H1 (cell line): Measurements from ENCODE around the gene PJA1. TPM values are rescaled to one million over a fixed set of nuclear protein-coding genes. Genes with fewer than 3 reads are reported as not detected.

Source experiments
- CTCF ChIA-PET: fragments of 300-600 bp; sonication (Branson Sonifier 250); formaldehyde crosslinking; loops from one replicate; lab custom pipeline; 2021; ENCODE audit not compliant: partially characterized antibody; lab: Charles Lee
- POLR2A ChIA-PET: fragments of 300-600 bp; sonication (Branson Sonifier 250); formaldehyde crosslinking; loops from one replicate; lab custom pipeline; 2021; ENCODE audit warnings: inconsistent platforms; ENCODE audit not compliant: partially characterized antibody; lab: Charles Lee
- DNase-seq, 2 experiments: peaks; one replicate each; pipeline versions ENCODE4 v3.0.0 to v3.0.0-alpha.2; 2010 to 2022; ENCODE audit warnings: low spot score in 2 of 2, low read depth in 1 of 2, mixed read lengths in 1 of 2
- FAIRE-seq: peaks from 2 replicates; lab custom pipeline; 2011; peaks lifted over from hg19 to GRCh38; lab: Jason Lieb, UNC
- H2AFZ ChIP-seq: 2 replicates; pipeline ENCODE4 v1.8.1; 2012; ENCODE audit warnings: low read length, inconsistent platforms
- H2AK5ac ChIP-seq: 2 replicates; pipeline ENCODE4 v1.6.1; 2013; ENCODE audit warnings: low read depth, low read length
- H2BK120ac ChIP-seq: replicated peaks from 2 replicates; pipeline ENCODE3; 2013; ENCODE audit warnings: low read depth, low read length, inconsistent platforms
- H2BK12ac ChIP-seq: 2 replicates; pipeline ENCODE4 v1.6.1; 2013; ENCODE audit warnings: low read depth, low read length
- H2BK15ac ChIP-seq: 2 replicates; pipeline ENCODE4 v1.6.1; 2013; ENCODE audit warnings: low read length
- H2BK20ac ChIP-seq: 2 replicates; pipeline ENCODE4 v1.6.1; 2013; ENCODE audit warnings: low read length
- H2BK5ac ChIP-seq: 2 replicates; pipeline ENCODE4 v1.6.1; 2013; ENCODE audit warnings: low read depth, low read length
- H3K14ac ChIP-seq: 2 replicates; pipeline ENCODE4 v1.6.1; 2013; ENCODE audit warnings: inconsistent platforms; ENCODE audit not compliant: insufficient read length
- H3K18ac ChIP-seq: 2 replicates; pipeline ENCODE4 v1.6.1; 2013; ENCODE audit warnings: low read length; ENCODE audit errors: extremely low read depth
- H3K23ac ChIP-seq: 2 replicates; pipeline ENCODE4 v1.6.1; 2013; ENCODE audit warnings: inconsistent platforms; ENCODE audit not compliant: insufficient read length
- H3K23me2 ChIP-seq: 2 replicates; pipeline ENCODE4 v1.6.1; 2013; ENCODE audit warnings: low read depth, low read length
- H3K27ac ChIP-seq: 2 replicates; pipeline ENCODE4 v1.6.1; 2011; ENCODE audit warnings: low read depth, low read length, inconsistent platforms
- H3K27me3 ChIP-seq, 4 experiments: replicated peaks in 1 of 4; 1 replicate in 1 of 4; 2 replicates in 3 of 4; pipeline versions ENCODE4 v1.6.1 to v1.8.1; 2011 to 2013; ENCODE audit warnings: low read length in 3 of 4, mild to moderate bottlenecking in 3 of 4, inconsistent platforms in 2 of 4, mixed read lengths in 2 of 4, moderate library complexity in 1 of 4; ENCODE audit not compliant: control insufficient read depth in 3 of 4, insufficient read depth in 3 of 4; ENCODE audit errors: extremely low read depth in 1 of 4
- H3K36me3 ChIP-seq, 4 experiments: 2 replicates each; pipeline versions ENCODE4 v1.6.1 to v1.8.1; 2011 to 2013; ENCODE audit warnings: mild to moderate bottlenecking in 4 of 4, low read length in 3 of 4, moderate library complexity in 2 of 4, control low read depth in 1 of 4, inconsistent platforms in 1 of 4; ENCODE audit not compliant: insufficient read depth in 4 of 4, control insufficient read depth in 2 of 4
- H3K4ac ChIP-seq: replicated peaks from 2 replicates; pipeline ENCODE3; 2013; ENCODE audit warnings: low read length, low read depth, mixed read lengths, inconsistent platforms; ENCODE audit not compliant: insufficient read length
- H3K4me1 ChIP-seq, 4 experiments: replicated peaks in 1 of 4; 1 replicate in 1 of 4; 2 replicates in 3 of 4; pipeline versions ENCODE4 v1.6.1 to v1.8.1; 2011 to 2013; ENCODE audit warnings: low read length in 3 of 4, inconsistent platforms in 2 of 4, mixed read lengths in 1 of 4; ENCODE audit not compliant: insufficient read depth in 4 of 4, control insufficient read depth in 3 of 4
- H3K4me2 ChIP-seq, 2 experiments: 2 replicates each; pipeline versions ENCODE4 v1.6.1 to v1.8.1; 2011 to 2013; ENCODE audit warnings: low read depth in 2 of 2, low read length in 2 of 2, control low read depth in 1 of 2, inconsistent platforms in 1 of 2, mild to moderate bottlenecking in 1 of 2; ENCODE audit not compliant: insufficient read depth in 1 of 2
- H3K4me3 ChIP-seq, 4 experiments: fragments of 200-600, 300-600 bp in 1 of 4; sonication (generic), shearing (Covaris generic), sonication (Bioruptor Twin) in 1 of 4; 2 replicates each; pipeline versions ENCODE4 v1.5.1 to v1.8.1; 2011 to 2016; ENCODE audit warnings: low read length in 4 of 4, low read depth in 3 of 4, control low read depth in 2 of 4, inconsistent platforms in 2 of 4, mild to moderate bottlenecking in 2 of 4, mixed read lengths in 1 of 4, moderate library complexity in 1 of 4; ENCODE audit not compliant: insufficient read depth in 2 of 4; ENCODE audit errors: extremely low read depth in 1 of 4
- H3K56ac ChIP-seq: replicated peaks from 2 replicates; pipeline ENCODE3; 2013; ENCODE audit warnings: low read depth, mild to moderate bottlenecking, mixed read lengths, low read length, inconsistent platforms; ENCODE audit not compliant: insufficient read length
- H3K79me1 ChIP-seq: 2 replicates; pipeline ENCODE4 v1.6.1; 2013; ENCODE audit warnings: low read depth, low read length, control low read depth
- H3K79me2 ChIP-seq, 2 experiments: 2 replicates each; pipeline versions ENCODE4 v1.6.1 to v1.8.1; 2012 to 2013; ENCODE audit warnings: low read length in 2 of 2, mild to moderate bottlenecking in 2 of 2, inconsistent platforms in 1 of 2; ENCODE audit not compliant: insufficient read depth in 2 of 2, control insufficient read depth in 1 of 2
- H3K9ac ChIP-seq, 4 experiments: replicated peaks in 1 of 4; 1 replicate in 1 of 4; 2 replicates in 3 of 4; pipeline versions ENCODE4 v1.6.1 to v1.8.1; 2011 to 2013; ENCODE audit warnings: low read depth in 3 of 4, low read length in 3 of 4, control low read depth in 2 of 4, mild to moderate bottlenecking in 2 of 4, moderate library complexity in 2 of 4, inconsistent platforms in 1 of 4; ENCODE audit errors: extremely low read depth in 1 of 4
- H3K9me3 ChIP-seq, 2 experiments: 2 replicates each; pipeline versions ENCODE4 v1.6.1 to v1.8.1; 2012 to 2013; ENCODE audit warnings: mild to moderate bottlenecking in 2 of 2, moderate library complexity in 2 of 2, control low read depth in 1 of 2, inconsistent platforms in 1 of 2, low read depth in 1 of 2, low read length in 1 of 2, mixed read lengths in 1 of 2; ENCODE audit not compliant: insufficient read depth in 2 of 2
- H4K20me1 ChIP-seq, 2 experiments: replicated peaks in 1 of 2; 2 replicates each; pipeline versions ENCODE3 to v1.8.1; 2011 to 2013; ENCODE audit warnings: inconsistent platforms in 2 of 2, low read length in 2 of 2, mild to moderate bottlenecking in 1 of 2; ENCODE audit not compliant: insufficient read depth in 2 of 2, control insufficient read depth in 1 of 2
- H4K5ac ChIP-seq: 2 replicates; pipeline ENCODE4 v1.6.1; 2013; ENCODE audit warnings: low read length, low read depth, mixed read lengths, inconsistent platforms; ENCODE audit not compliant: insufficient read length
- H4K8ac ChIP-seq: 2 replicates; pipeline ENCODE4 v1.8.0; 2013; ENCODE audit warnings: mild to moderate bottlenecking, moderate library complexity, low read length, inconsistent platforms; ENCODE audit not compliant: insufficient read depth; ENCODE audit errors: extremely low read depth
- H4K91ac ChIP-seq: replicated peaks from 2 replicates; pipeline ENCODE3; 2013; ENCODE audit warnings: low read length, mixed read lengths, inconsistent platforms; ENCODE audit not compliant: insufficient read length
- CHD2 ChIP-seq: IDR thresholded peaks from 2 replicates; pipeline ENCODE4 v1.6.1; 2012; ENCODE audit warnings: low read length, improper control_type of control experiment
- CTBP2 ChIP-seq: IDR thresholded peaks from 2 replicates; pipeline ENCODE4 v1.7.0; 2011; ENCODE audit warnings: borderline replicate concordance, mild to moderate bottlenecking, moderate library complexity, mixed read lengths, low read length; ENCODE audit not compliant: insufficient read depth, insufficient read length
- RFX5 ChIP-seq: IDR thresholded peaks from 2 replicates; pipeline ENCODE4 v1.6.1; 2011; ENCODE audit warnings: low read depth, low read length, improper control_type of control experiment, borderline replicate concordance
- WGBS, 2 experiments: shearing (Covaris generic) in 1 of 2; methylation state at CpG; one replicate each; pipeline versions ENCODE4 v1.1.6 to v1.1.7; 2013 to 2015; ENCODE audit warnings: low lambda C conversion rate in 2 of 2, mixed read lengths in 2 of 2, inconsistent platforms in 1 of 2, low coverage in 1 of 2, missing lambda C conversion rate in 1 of 2; ENCODE audit not compliant: insufficient replicate concordance in 2 of 2, insufficient coverage in 1 of 2, insufficient read length in 1 of 2; ENCODE audit errors: extremely low coverage in 1 of 2, missing lambda C conversion rate in 1 of 2; 5-methylcytosine and 5-hydroxymethylcytosine counted together
- polyA plus RNA-seq, 7 experiments: library from polyadenylated mRNA; depleted of rRNA in 3 of 7; stranded (reverse) in 5 of 7; unstranded in 2 of 7; fragments of >200 nt in 5 of 7; fragments of 200-250 nt in 2 of 7; gene quantifications; 1 replicate in 5 of 7; 2 replicates in 1 of 7; 4 replicates in 1 of 7; pipeline versions ENCODE4 v1.2.1 to v1.2.3, GENCODE V29; 2011 to 2013; ENCODE audit warnings: missing spikeins in 2 of 7, mixed read lengths in 2 of 7
- total RNA-seq: library from RNA; stranded (reverse); fragmentation: NEBNext Ultra II Directional; extraction: Animal tissue kit (Norgen Biotek cat#: 25700); gene quantifications from 2 replicates; pipeline ENCODE4 v1.2.1, GENCODE V29; 2021

PJA1 gene
- total and polyA plus RNA-seq, 2 of the 8 experiments (the other 6 are each of a cell fraction or from before 2014, with no cell fraction given): 25.7 to 37.0 TPM

DNA sequence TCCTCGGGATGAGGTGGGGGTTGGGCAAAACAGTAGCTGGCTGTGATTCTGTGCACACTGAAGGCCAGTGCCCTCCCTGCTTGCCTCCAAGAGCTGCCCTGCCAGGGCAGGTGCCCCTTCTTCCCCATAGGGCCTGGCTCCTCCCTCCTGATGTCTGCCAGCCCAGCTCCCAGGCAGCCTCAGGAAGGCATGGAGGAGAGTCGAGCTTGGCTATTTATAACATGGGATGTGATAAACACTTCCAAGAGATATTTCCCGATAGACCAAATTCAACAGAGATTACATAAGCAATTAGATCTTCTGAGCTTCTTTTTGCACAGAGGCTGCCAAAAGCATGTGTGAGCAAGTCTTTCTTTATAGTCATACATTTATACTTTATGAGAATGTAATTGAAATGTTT, 45.3 kb upstream of the PJA1 start:
- Histone ChIP-seq H3K4ac (no peak overlapping the region), H4K5ac (no peak overlapping the region), H2BK5ac (no peak overlapping the region), H2AK5ac (no peak overlapping the region), H3K56ac (no peak overlapping the region), H3K9me3 (no peaks in the 10 kb centered on the region), H3K4me1 (no peaks in the 10 kb centered on the region; a peak in 1 of 7 replicates), H4K91ac (no peak overlapping the region), H3K27ac (no peak overlapping the region), H2BK12ac (no peak overlapping the region), H2AFZ (no peak overlapping the region), H4K8ac (no peak overlapping the region), H3K18ac (no peak overlapping the region), H3K9ac (no peak overlapping the region), H3K23me2 (no peaks in the 10 kb centered on the region), H3K14ac (no peak overlapping the region), H3K79me2 (no peaks in the 10 kb centered on the region), H2BK20ac (no peak overlapping the region), H3K27me3 (no peaks in the 10 kb centered on the region; a peak in 1 of 7 replicates), H3K4me2 (no peak overlapping the region), H4K20me1 (no peaks in the 10 kb centered on the region), H2BK15ac (no peak overlapping the region), H3K36me3 (no peaks in the 10 kb centered on the region), H3K79me1 (no peaks in the 10 kb centered on the region), H3K23ac (no peak overlapping the region), H2BK120ac (no peak overlapping the region), H3K4me3 (no peak overlapping the region)
- WGBS, 2 experiments: 94% methylated on average over 2 of the region's 3 CpGs; no CpG with 5 or more reads in 1 of the 2 experiments
- ChIA-PET POLR2A (no interaction called here), CTCF (interaction anchor here (1.0 to 2.0 kb wide), 6 partner anchors 8 to 383 kb away, joined by 3 to 10 read pairs (median 4); no protein-coding TSS in a partner anchor)
- DNase-seq (no peak), FAIRE-seq (no peak)
- TF ChIP-seq CTBP2 (no peak), RFX5 (no peak), CHD2 (no peak)
